IMR-90 (cell line): Measurements from ENCODE around the gene GLCCI1. TPM values are rescaled to one million over a fixed set of nuclear protein-coding genes. Genes with fewer than 3 reads are reported as not detected.

Experiments
- ATAC-seq: fragments of 200-7000 bp; cut with Tn5 transposase; 2 replicates; pipeline ENCODE4 v1.9.1; 2020; ENCODE audit warnings: low read depth, mild to moderate bottlenecking, moderate library complexity
- BruUV-seq: library from RNA; stranded (reverse); fragments of 400-500 nt; replicated peaks from 2 replicates; lab custom pipeline; 2021; lab: Mats Ljungman, UMichigan
- CTCF ChIA-PET: fragments of 300-600 bp; formaldehyde crosslinking; extraction: SDS; loops from one replicate; lab custom pipeline; 2021; ENCODE audit warnings: antibody characterized with exemption; lab: Yijun Ruan, JAX
- POLR2A ChIA-PET: fragments of 300-600 bp; sonication (Branson Sonifier 250); formaldehyde crosslinking; loops from one replicate; lab custom pipeline; 2022; ENCODE audit warnings: antibody characterized with exemption; ENCODE audit not compliant: unreplicated experiment; lab: Charles Lee
- DNase-seq: peaks from one replicate; pipeline ENCODE4 v3.0.0; 2013
- H2AFZ ChIP-seq: replicated peaks from 2 replicates; pipeline ENCODE3; 2013; ENCODE audit warnings: low read length, mild to moderate bottlenecking; ENCODE audit not compliant: poor library complexity
- H2AK5ac ChIP-seq: 2 replicates; pipeline ENCODE4 v1.6.1; 2013; ENCODE audit warnings: low read depth, low read length, inconsistent platforms
- H2AK9ac ChIP-seq: replicated peaks from 2 replicates; pipeline ENCODE3; 2013; ENCODE audit warnings: mild to moderate bottlenecking, low read depth, low read length, moderate library complexity; ENCODE audit not compliant: poor library complexity
- H2BK120ac ChIP-seq: 2 replicates; pipeline ENCODE4 v1.6.1; 2013; ENCODE audit warnings: low read depth, low read length, inconsistent platforms
- H2BK15ac ChIP-seq: 3 replicates; pipeline ENCODE4 v1.6.1; 2013; ENCODE audit warnings: low read depth, low read length, inconsistent platforms
- H2BK20ac ChIP-seq: 2 replicates; pipeline ENCODE4 v1.6.1; 2013; ENCODE audit warnings: low read depth, mild to moderate bottlenecking, inconsistent platforms, low read length, moderate library complexity
- H2BK5ac ChIP-seq: 2 replicates; pipeline ENCODE4 v1.6.1; 2013; ENCODE audit warnings: mild to moderate bottlenecking, low read depth, low read length, inconsistent platforms; ENCODE audit not compliant: poor library complexity, severe bottlenecking
- H3K14ac ChIP-seq: replicated peaks from 2 replicates; pipeline ENCODE4 v1.6.1; 2013; ENCODE audit warnings: low read depth, low read length, inconsistent platforms
- H3K18ac ChIP-seq: 2 replicates; pipeline ENCODE4 v1.6.1; 2013; ENCODE audit warnings: low read depth, low read length, control low read depth
- H3K23ac ChIP-seq: 2 replicates; pipeline ENCODE4 v1.6.1; 2013; ENCODE audit warnings: low read depth, low read length, inconsistent platforms
- H3K27ac ChIP-seq: 2 replicates; pipeline ENCODE4 v1.5.1; 2013; ENCODE audit warnings: mild to moderate bottlenecking, control low read depth, low read length; ENCODE audit not compliant: insufficient read depth
- H3K27me3 ChIP-seq: 2 replicates; pipeline ENCODE4 v1.6.1; 2013; ENCODE audit warnings: low read length; ENCODE audit not compliant: control insufficient read depth, insufficient read depth
- H3K36me3 ChIP-seq: 2 replicates; pipeline ENCODE4 v1.6.1; 2013; ENCODE audit warnings: low read length, mixed read lengths; ENCODE audit not compliant: control insufficient read depth, insufficient read depth
- H3K4ac ChIP-seq: 2 replicates; pipeline ENCODE4 v1.6.1; 2013; ENCODE audit warnings: low read depth, low read length, inconsistent platforms
- H3K4me1 ChIP-seq: 2 replicates; pipeline ENCODE4 v1.6.1; 2013; ENCODE audit warnings: low read length, mixed read lengths; ENCODE audit not compliant: control insufficient read depth, insufficient read depth
- H3K4me2 ChIP-seq: 2 replicates; pipeline ENCODE4 v1.6.1; 2013; ENCODE audit warnings: low read depth, mild to moderate bottlenecking, control low read depth, low read length, moderate library complexity
- H3K4me3 ChIP-seq: 2 replicates; pipeline ENCODE4 v1.5.1; 2013; ENCODE audit warnings: low read depth, mild to moderate bottlenecking, control low read depth, low read length, moderate library complexity; ENCODE audit not compliant: insufficient read depth
- H3K56ac ChIP-seq: 2 replicates; pipeline ENCODE4 v1.6.1; 2013; ENCODE audit warnings: low read length, inconsistent platforms; ENCODE audit not compliant: insufficient read depth; ENCODE audit errors: extremely low read depth
- H3K79me1 ChIP-seq, 2 experiments: 2 replicates each; pipeline ENCODE4 v1.6.1; 2013; ENCODE audit warnings: low read length in 2 of 2, inconsistent platforms in 1 of 2, low read depth in 1 of 2
- H3K9ac ChIP-seq: 2 replicates; pipeline ENCODE4 v1.6.1; 2013; ENCODE audit warnings: low read depth, low read length, control low read depth
- H3K9me1 ChIP-seq: 2 replicates; pipeline ENCODE4 v1.6.1; 2013; ENCODE audit warnings: low read length, inconsistent platforms; ENCODE audit not compliant: insufficient read depth
- H3K9me3 ChIP-seq: 2 replicates; pipeline ENCODE4 v1.6.1; 2013; ENCODE audit warnings: low read length; ENCODE audit not compliant: control insufficient read depth, insufficient read depth
- H4K20me1 ChIP-seq: 2 replicates; pipeline ENCODE4 v1.6.1; 2013; ENCODE audit warnings: low read length, inconsistent platforms; ENCODE audit not compliant: insufficient read depth
- H4K5ac ChIP-seq: 2 replicates; pipeline ENCODE4 v1.6.1; 2013; ENCODE audit warnings: mild to moderate bottlenecking, low read depth, low read length, control low read depth
- H4K8ac ChIP-seq, 2 experiments: 2 replicates each; pipeline ENCODE4 v1.6.1; 2013; ENCODE audit warnings: low read depth in 2 of 2, low read length in 2 of 2, control low read depth in 1 of 2, inconsistent platforms in 1 of 2
- H4K91ac ChIP-seq: 2 replicates; pipeline ENCODE4 v1.6.1; 2013; ENCODE audit warnings: low read depth, low read length, inconsistent platforms; ENCODE audit not compliant: insufficient read depth
- BHLHE40 ChIP-seq: fragments of 150-350 bp; IDR thresholded peaks from 2 replicates; pipeline ENCODE4 v1.6.1; 2016; ENCODE audit warnings: mild to moderate bottlenecking, low read depth, low read length
- CTCF ChIP-seq: conservative IDR thresholded peaks from 2 replicates; pipeline ENCODE4 v1.5.1; 2012; ENCODE audit warnings: mild to moderate bottlenecking, low read depth, low read length, improper control_type of control experiment
- FOS ChIP-seq: fragments of 150-350 bp; IDR thresholded peaks from 2 replicates; pipeline ENCODE4 v1.6.1; 2016; ENCODE audit warnings: low read depth, low read length
- MAZ ChIP-seq: IDR thresholded peaks from 2 replicates; pipeline ENCODE4 v1.6.1; 2012; ENCODE audit warnings: low read depth, mild to moderate bottlenecking, low read length, improper control_type of control experiment, moderate library complexity, borderline replicate concordance
- RAD21 ChIP-seq: IDR thresholded peaks from 2 replicates; pipeline ENCODE4 v1.6.1; 2012; ENCODE audit warnings: low read length, improper control_type of control experiment
- RCOR1 ChIP-seq: IDR thresholded peaks from 2 replicates; pipeline ENCODE4 v1.6.1; 2012; ENCODE audit warnings: mild to moderate bottlenecking, low read length, improper control_type of control experiment; ENCODE audit not compliant: insufficient replicate concordance
- RFX5 ChIP-seq: IDR thresholded peaks from 2 replicates; pipeline ENCODE4 v1.8.0; 2012; ENCODE audit warnings: low read depth, mild to moderate bottlenecking, low read length, moderate library complexity
- SMC3 ChIP-seq: fragments of 150-350 bp; IDR thresholded peaks from 2 replicates; pipeline ENCODE4 v1.6.1; 2016; ENCODE audit warnings: low read depth, mild to moderate bottlenecking, antibody characterized with exemption, low read length, moderate library complexity
- USF2 ChIP-seq: fragments of 150-350 bp; IDR thresholded peaks from 2 replicates; pipeline ENCODE4 v1.6.1; 2017; ENCODE audit warnings: mild to moderate bottlenecking, antibody characterized with exemption, low read length, low read depth
- WGBS, 2 experiments: methylation state at CpG; one replicate each; pipeline versions ENCODE4 v1.1.5 to v1.1.7; 2013; ENCODE audit warnings: missing lambda C conversion rate in 2 of 2; ENCODE audit not compliant: insufficient read length in 1 of 2; ENCODE audit errors: extremely low coverage in 2 of 2; 5-methylcytosine and 5-hydroxymethylcytosine counted together
- dilution Hi-C: fragments of 300-500 bp; cut with HindIII; formaldehyde crosslinking; loops from one replicate; pipeline ENCODE4 v1.14.3; 2018; ENCODE audit warnings: low sequenced_read_pairs; ENCODE audit not compliant: unreplicated experiment
- in situ Hi-C: fragments of 300-500 bp; cut with MboI; formaldehyde crosslinking; loops from 3 replicates; pipeline ENCODE4 v1.14.3; 2019; ENCODE audit warnings: low sequenced_read_pairs, inconsistent platforms, mixed read lengths
- intact Hi-C: fragments of 100-400 bp; cut with micrococcal nuclease; formaldehyde crosslinking; loops from 2 replicates; pipeline ENCODE4 v1.10.0; 2022
- polyA plus RNA-seq, 3 experiments: library from polyadenylated mRNA; depleted of rRNA; stranded (reverse); fragments of >200 nt; gene quantifications; 2 replicates each; pipeline ENCODE4 v1.2.3, GENCODE V29; 2012; ENCODE audit warnings: low replicate concordance in 1 of 3
- total RNA-seq: library from RNA; depleted of rRNA; stranded (reverse); fragments of >200 nt; gene quantifications from 2 replicates; pipeline ENCODE4 v1.2.3, GENCODE V29; 2012

The GLCCI1 gene
- total and polyA plus RNA-seq, 2 of the 4 experiments (the other 2 are of a cell fraction) = 4.1 to 6.2 TPM

- no peak overlapping the region for H2AK5ac ChIP-seq
- H3K56ac ChIP-seq = no peak overlapping the region
- H2AFZ ChIP-seq = no peak overlapping the region
- H3K23ac ChIP-seq = no peak overlapping the region
- no peak overlapping the region for H3K14ac ChIP-seq
- H4K5ac ChIP-seq = no peak overlapping the region
- ChIA-PET CTCF (interaction anchor here (0.6 kb wide), 1 partner anchor 21 kb away, joined by 3 read pairs; no protein-coding TSS in a partner anchor), POLR2A (no interaction called here)
- peaks cover 6% of the 10 kb centered on the region; the same call in 1 of the 2 replicates for H3K36me3 ChIP-seq
- no TSS peak for BruUV-seq
- H3K27ac ChIP-seq = no peak overlapping the region
- dilution Hi-C loops = no loop called here
- ATAC-seq = no peak
- WGBS, 2 experiments = 100% methylated on average over 2 of the region's 6 CpGs; no CpG with 5 or more reads in 1 of the 2 experiments
- H3K9me1 ChIP-seq = no peaks in the 10 kb centered on the region
- no peaks in the 10 kb centered on the region for H3K27me3 ChIP-seq
- no peak overlapping the region for H3K9ac ChIP-seq
- no peak overlapping the region for H4K91ac ChIP-seq
- H2BK15ac ChIP-seq = no peak overlapping the region
- H2BK20ac ChIP-seq = no peak overlapping the region
- no peak overlapping the region for H3K4me3 ChIP-seq
- H2AK9ac ChIP-seq = no peak overlapping the region
- H4K20me1 ChIP-seq = no peaks in the 10 kb centered on the region
- no peak overlapping the region for H2BK5ac ChIP-seq
- H2BK120ac ChIP-seq = no peak overlapping the region
- in situ Hi-C loops = no loop called here
- H3K79me1 ChIP-seq = no peaks in the 10 kb centered on the region
- TF ChIP-seq BHLHE40 (no peak), FOS (no peak), SMC3 (no peak), CTCF (no peak), MAZ (no peak), RAD21 (no peak), RCOR1 (no peak), USF2 (no peak), RFX5 (no peak)
- no peak overlapping the region for H3K18ac ChIP-seq
- no peak overlapping the region for H4K8ac ChIP-seq
- H3K4ac ChIP-seq = no peak overlapping the region
- intact Hi-C loops = no loop called here
- no peaks in the 10 kb centered on the region for H3K9me3 ChIP-seq
- H3K4me2 ChIP-seq = no peak overlapping the region
- no peak for DNase-seq
- H3K4me1 ChIP-seq = no peaks in the 10 kb centered on the region
These were observed 120.6 kb downstream of the GLCCI1 start for GRCh38 chr7:8089036-8089780.
